Subcutaneous abdominal adipose tissue (tissue), 5 donors: ENCODE measurements around the gene TSC22D3.
"Not testable (repeated sequence)": the region's sequence is repeated elsewhere in the genome, so short reads cannot be mapped to it uniquely, and the experiment has no call there.

ENCODE experiments used
- H3K27ac ChIP-seq: one replicate; pipeline ENCODE4 v1.7.0; 2013; ENCODE audit warnings: low read depth, mild to moderate bottlenecking, inconsistent platforms, low read length, moderate library complexity
- H3K27me3 ChIP-seq, 5 donors: one replicate each; pipeline ENCODE4 v1.7.0; 2013; ENCODE audit warnings: low read length in 5 of 5, inconsistent platforms in 1 of 5; ENCODE audit not compliant: control insufficient read depth in 5 of 5, insufficient read depth in 4 of 5
- H3K36me3 ChIP-seq, 5 donors: one replicate each; pipeline ENCODE4 v1.7.0; 2013; ENCODE audit warnings: low read length in 5 of 5; ENCODE audit not compliant: control insufficient read depth in 5 of 5, insufficient read depth in 5 of 5
- H3K4me1 ChIP-seq, 5 donors: one replicate each; pipeline ENCODE4 v1.7.0; 2013; ENCODE audit warnings: low read length in 5 of 5, mild to moderate bottlenecking in 3 of 5, moderate library complexity in 1 of 5; ENCODE audit not compliant: control insufficient read depth in 5 of 5, insufficient read depth in 5 of 5
- H3K4me3 ChIP-seq, 5 donors: one replicate each; pipeline ENCODE4 v1.7.0; 2013; ENCODE audit warnings: low read length in 5 of 5, low read depth in 1 of 5
- H3K9ac ChIP-seq, 5 donors: one replicate each; pipeline ENCODE4 v1.7.0; 2013; ENCODE audit warnings: low read length in 5 of 5, mild to moderate bottlenecking in 4 of 5, moderate library complexity in 3 of 5
- H3K9me3 ChIP-seq, 5 donors: one replicate each; pipeline ENCODE4 v1.7.0; 2013; ENCODE audit warnings: low read length in 5 of 5; ENCODE audit not compliant: control insufficient read depth in 5 of 5
- donor health status: healthy.
- donor health status: healthy.
- donor health status: healthy.
- donor health status: healthy.
- donor health status: healthy.

Gene TSC22D3

GRCh38 chrX:107775734-107776511 is at the start of gene TSC22D3:
Gene TSC22D3, minus strand, starts transcription at chrX:107775787. Its CDS starts 368 bp downstream, at chrX:107775419.
- Histone ChIP-seq H3K4me3 (peak within 1 kb of the TSS; percentile 64 to 75 (median 70)), H3K9me3 (no peaks in the 10 kb centered on the region), H3K27me3 (peaks cover 0 to 20% (median 5%) of the 10 kb centered on the region in 5 donors), H3K36me3 (no peaks in the 10 kb centered on the region), H3K27ac (peak within 1 kb of the TSS; percentile 30), H3K9ac (peak within 1 kb of the TSS in 4 of 5 donors; percentile 36 to 72 (median 57)), H3K4me1 (peaks cover 0 to 31% (median 27%) of the 10 kb centered on the region in 5 donors)

- H3K36me3 ChIP-seq = no peaks in the 10 kb centered on the region
- H3K4me3 ChIP-seq = no peak overlapping the region
- peaks cover 0 to 7% (median 3%) of the 10 kb centered on the region in 5 donors for H3K27me3 ChIP-seq
- peaks cover 0 to 14% (median 12%) of the 10 kb centered on the region in 5 donors for H3K4me1 ChIP-seq
- H3K9me3 ChIP-seq = peaks cover 3 to 10% (median 8%) of the 10 kb centered on the region in 5 donors
- no peak overlapping the region for H3K9ac ChIP-seq
- no peak overlapping the region for H3K27ac ChIP-seq
Observed at GRCh38 chrX:107823456-107823855, 47.9 kb upstream of the TSC22D3 start.

- no peaks in the 10 kb centered on the region for H3K36me3 ChIP-seq
- H3K9me3 ChIP-seq = peaks cover 3 to 13% (median 8%) of the 10 kb centered on the region in 5 donors
- H3K27ac ChIP-seq = no peak overlapping the region
- H3K9ac ChIP-seq = no peak overlapping the region
- no peak overlapping the region for H3K4me3 ChIP-seq
- peaks cover 0 to 7% (median 3%) of the 10 kb centered on the region in 5 donors for H3K27me3 ChIP-seq
- peaks cover 0 to 12% (median 11%) of the 10 kb centered on the region in 5 donors for H3K4me1 ChIP-seq
Observed at GRCh38 chrX:107823042-107823441, 47.5 kb upstream of the TSC22D3 start.

- no peaks in the 10 kb centered on the region for H3K36me3 ChIP-seq
- H3K9me3 ChIP-seq = peaks cover 3 to 14% (median 8%) of the 10 kb centered on the region in 5 donors
- H3K27ac ChIP-seq = no peak overlapping the region
- H3K4me1 ChIP-seq = no peaks in the 10 kb centered on the region
- H3K9ac ChIP-seq = no peak overlapping the region
- peaks cover 0 to 5% (median 0%) of the 10 kb centered on the region in 5 donors for H3K27me3 ChIP-seq
- H3K4me3 ChIP-seq = peak overlapping the region in 1 of 5 donors; percentile 7
Observed at GRCh38 chrX:107818900-107819521, 43.4 kb upstream of the TSC22D3 start.

GRCh38 chrX:107810053-107810452 is 34.5 kb upstream of the TSC22D3 start:
- H3K27ac ChIP-seq, H3K4me3 ChIP-seq, H3K4me1 ChIP-seq, H3K9me3 ChIP-seq, H3K9ac ChIP-seq, H3K36me3 ChIP-seq: not testable (repeated sequence)
- peaks cover 0 to 20% (median 6%) of the 10 kb centered on the region in 5 donors for H3K27me3 ChIP-seq

GRCh38 chrX:107805179-107805578 is 29.6 kb upstream of the TSC22D3 start:
- Histone ChIP-seq H3K9ac (no peak overlapping the region), H3K4me1 (no peaks in the 10 kb centered on the region), H3K4me3 (no peak overlapping the region), H3K9me3 (peaks cover 0 to 11% (median 3%) of the 10 kb centered on the region in 5 donors), H3K27ac (no peak overlapping the region), H3K36me3 (no peaks in the 10 kb centered on the region), H3K27me3 (peaks cover 0 to 8% (median 2%) of the 10 kb centered on the region in 5 donors)

- H3K4me3 ChIP-seq = no peak overlapping the region
- H3K4me1 ChIP-seq = no peaks in the 10 kb centered on the region
- H3K27me3 ChIP-seq = peaks cover 0 to 10% (median 2%) of the 10 kb centered on the region in 5 donors
- H3K27ac ChIP-seq = no peak overlapping the region
- no peaks in the 10 kb centered on the region for H3K36me3 ChIP-seq
- no peak overlapping the region for H3K9ac ChIP-seq
- H3K9me3 ChIP-seq = peaks cover 0 to 11% (median 3%) of the 10 kb centered on the region in 5 donors
Observed at GRCh38 chrX:107804427-107804826, 28.8 kb upstream of the TSC22D3 start.

- H3K9ac ChIP-seq = no peak overlapping the region
- H3K27ac ChIP-seq = peak overlapping the region; percentile 26
- no peak overlapping the region for H3K4me3 ChIP-seq
- peaks cover 0 to 5% (median 0%) of the 10 kb centered on the region in 5 donors for H3K27me3 ChIP-seq
- no peaks in the 10 kb centered on the region for H3K9me3 ChIP-seq
- H3K36me3 ChIP-seq = no peaks in the 10 kb centered on the region
- peaks cover 0 to 9% (median 6%) of the 10 kb centered on the region in 5 donors for H3K4me1 ChIP-seq
Observed at GRCh38 chrX:107787827-107788226, 12.2 kb upstream of the TSC22D3 start.

GRCh38 chrX:107780525-107780924 is 4.9 kb upstream of the TSC22D3 start:
- Histone ChIP-seq H3K27me3 (peaks cover 0 to 3% (median 0%) of the 10 kb centered on the region in 5 donors), H3K4me3 (no peak overlapping the region), H3K36me3 (no peaks in the 10 kb centered on the region), H3K9ac (no peak overlapping the region), H3K4me1 (peaks cover 0 to 15% (median 9%) of the 10 kb centered on the region in 5 donors), H3K9me3 (no peaks in the 10 kb centered on the region), H3K27ac (no peak overlapping the region)

GRCh38 chrX:107777536-107777832 is 1.9 kb upstream of the TSC22D3 start, which contains the start of gene NCBP2L:
Gene NCBP2L, plus strand, starts transcription at chrX:107777733. Its CDS starts 16,488 bp downstream, at chrX:107794221.
- Histone ChIP-seq H3K27me3 (peaks cover 0 to 20% (median 5%) of the 10 kb centered on the region in 5 donors), H3K27ac (peak within 1 kb of the TSS; percentile 30), H3K4me1 (peaks cover 0 to 31% (median 27%) of the 10 kb centered on the region in 5 donors), H3K4me3 (peak within 1 kb of the TSS; percentile 64 to 75 (median 70)), H3K9ac (peak within 1 kb of the TSS in 3 of 5 donors; percentile 46 to 72 (median 54)), H3K36me3 (no peaks in the 10 kb centered on the region), H3K9me3 (no peaks in the 10 kb centered on the region)
